Activated CD4-positive, alpha-beta T cell treated with anti-CD3 and anti-CD28 coated beads, Interleukin-2, amount 50 U/mL, for 48 hours (primary cell): Measurements from ENCODE around the gene MSL1.

Experiments
- DNase-seq, 2 experiments: peaks; one replicate each; pipeline ENCODE4 v3.0.0-alpha.2; 2020

MSL1 gene

DNA sequence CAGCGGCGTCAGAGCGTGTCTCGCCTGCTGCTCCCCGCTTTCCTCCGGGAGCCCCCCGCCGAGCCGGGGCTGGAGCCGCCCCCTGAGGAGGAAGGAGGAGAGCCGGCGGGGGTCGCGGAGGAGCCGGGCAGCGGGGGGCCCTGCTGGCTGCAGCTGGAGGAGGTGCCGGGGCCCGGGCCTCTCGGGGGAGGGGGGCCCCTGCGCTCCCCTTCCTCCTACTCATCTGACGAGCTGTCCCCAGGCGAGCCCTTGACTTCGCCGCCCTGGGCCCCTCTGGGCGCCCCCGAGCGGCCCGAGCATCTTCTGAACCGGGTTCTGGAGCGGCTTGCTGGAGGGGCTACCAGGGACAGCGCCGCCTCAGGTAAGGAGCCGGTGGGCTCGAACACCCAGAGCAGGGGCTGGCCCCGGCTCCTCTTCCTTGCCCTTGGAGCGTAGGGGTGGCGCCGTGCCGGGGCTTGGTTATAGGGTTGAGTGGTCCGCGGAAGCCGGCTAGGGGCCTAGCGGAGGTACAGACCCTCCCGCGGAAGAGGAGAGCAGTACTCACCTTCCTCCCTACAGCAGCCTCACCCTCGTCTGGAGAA is 56.3 kb downstream of the MSL1 start:
- no peak for DNase-seq

- DNase-seq, result no peak
Observed at GRCh38 chr17:40178660-40179059, 56.9 kb downstream of the MSL1 start.

DNA sequence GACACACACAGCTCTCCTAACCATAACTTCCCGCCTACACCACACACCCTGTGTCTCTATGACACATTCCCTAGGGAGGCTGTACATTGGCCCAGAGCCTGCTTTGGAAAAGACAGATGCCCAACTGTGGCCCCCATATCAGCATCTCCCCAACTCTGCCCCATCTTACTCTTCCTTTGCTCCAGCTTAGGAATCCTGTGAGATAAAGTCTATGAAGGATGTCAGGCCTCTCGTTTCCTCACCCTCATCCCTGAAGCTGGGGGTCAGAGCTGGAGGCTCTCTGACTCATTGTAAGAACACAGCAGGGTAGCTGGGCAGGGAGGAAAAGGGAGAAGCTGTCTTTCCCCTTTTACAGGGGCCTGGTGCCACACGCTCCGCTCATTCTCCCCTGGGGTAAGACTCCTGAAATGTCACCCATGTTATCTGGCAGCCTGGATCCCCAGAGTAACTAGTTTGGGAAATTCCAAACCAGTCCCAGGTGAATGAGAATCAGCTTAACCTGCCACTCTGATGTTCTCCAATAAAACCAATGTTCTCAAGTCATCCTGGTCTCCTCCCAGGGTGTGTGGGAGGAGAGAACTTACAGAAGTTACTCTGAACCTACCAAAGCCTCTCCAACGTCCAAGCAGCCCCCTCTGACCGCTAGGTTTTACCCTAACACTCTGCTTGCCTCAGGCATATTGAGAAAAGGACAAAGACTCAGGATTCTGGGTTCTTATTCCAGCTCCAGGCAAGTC is 58.3 kb downstream of the MSL1 start:
- no peak for DNase-seq

GRCh38 chr17:40180694-40181093 is 58.9 kb downstream of the MSL1 start:
- DNase-seq, result no peak

GRCh38 chr17:40181205-40181604 is 59.4 kb downstream of the MSL1 start:
- DNase-seq, result no peak

GRCh38 chr17:40182606-40183005 is 60.8 kb downstream of the MSL1 start:
- DNase-seq, result no peak
